ENCODE measurements around the gene AKR7A2.

DNA sequence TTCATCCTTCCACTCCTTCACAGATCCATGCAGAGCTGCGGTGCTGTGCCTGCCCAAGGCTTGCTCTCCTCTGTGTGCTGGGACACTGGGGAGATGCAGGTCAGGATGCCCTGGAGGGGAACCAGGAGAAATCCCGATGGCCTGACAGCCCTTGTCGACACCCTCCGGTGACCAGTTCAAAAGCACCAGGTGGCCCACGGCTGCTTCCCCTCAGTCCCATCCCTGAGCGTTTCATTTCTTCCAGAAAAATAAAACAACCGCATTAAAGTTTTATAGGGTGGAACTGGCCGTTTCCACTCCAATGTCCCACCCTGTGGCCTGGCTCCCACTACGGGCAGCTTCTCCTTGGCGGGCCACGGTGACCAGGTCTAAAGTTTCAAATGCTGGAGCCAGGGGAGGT, 48.5 kb upstream of the AKR7A2 start:
- TF ChIP-seq CTCF (IDR thresholded peaks at IDR 0.05 in 4 of 5, conservative IDR thresholded peaks at IDR 0.05 in 1 of 5) = no peak
- no peak for TF ChIP-seq POLR2A (IDR thresholded peaks at IDR 0.05)

All from gastrocnemius medialis (tissue), 4 donors.